GM12891 (cell line): ENCODE results near the gene OXGR1.

ENCODE experiments used
- PAX5 ChIP-seq: IDR thresholded peaks from 2 replicates; pipeline ENCODE4 v1.6.1; 2011; ENCODE audit warnings: low read length, moderate library complexity, mild to moderate bottlenecking; ENCODE audit not compliant: insufficient read depth, severe bottlenecking
- POLR2A ChIP-seq: IDR thresholded peaks from 2 replicates; pipeline ENCODE4 v1.6.1; 2011; ENCODE audit warnings: low read depth, low read length, control low read depth
- POLR2AphosphoS5 ChIP-seq: IDR thresholded peaks from 2 replicates; pipeline ENCODE4 v1.6.1; 2011; ENCODE audit warnings: low read depth, low read length, control low read depth
- POU2F2 ChIP-seq: IDR thresholded peaks from 2 replicates; pipeline ENCODE4 v1.6.1; 2011; ENCODE audit warnings: low read depth, mild to moderate bottlenecking, control low read depth, low read length, moderate library complexity
- SPI1 ChIP-seq: IDR thresholded peaks from 2 replicates; pipeline ENCODE4 v1.6.1; 2011; ENCODE audit warnings: low read depth, low read length, control low read depth
- TAF1 ChIP-seq: IDR thresholded peaks from 2 replicates; pipeline ENCODE4 v1.6.1; 2011; ENCODE audit warnings: low read depth, low read length, control low read depth

DNA sequence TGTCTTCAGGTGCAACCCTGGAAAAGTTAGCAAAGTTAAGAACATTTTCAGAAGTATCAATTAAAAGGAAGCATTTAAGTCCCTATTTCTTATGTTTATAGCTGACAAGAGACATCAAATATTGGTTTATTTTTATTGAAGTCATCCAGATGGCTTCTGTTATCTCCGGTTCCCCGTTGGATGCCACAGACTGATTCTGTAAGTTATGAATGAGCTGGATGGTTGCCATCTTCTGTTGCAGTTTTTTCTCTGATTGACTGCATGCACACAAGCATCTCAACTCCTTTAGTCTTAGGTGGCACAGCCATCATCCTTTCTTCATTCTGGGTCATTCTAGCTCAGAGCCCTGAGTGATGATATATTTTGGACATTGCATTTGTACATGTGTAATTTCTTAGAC is 10.6 kb upstream of the OXGR1 start:
- TF ChIP-seq POLR2AphosphoS5 (no peak), POLR2A (no peak), TAF1 (no peak), POU2F2 (no peak), PAX5 (no peak), SPI1 (no peak)
